Endothelial cell of umbilical vein (primary cell): ENCODE measurements around the gene EGR4. TPM values are rescaled to one million over a fixed set of nuclear protein-coding genes. Genes with fewer than 3 reads are reported as not detected.
A peak's percentile ranks its signal among the peaks of the same experiment; 100 is the strongest.

Experiments
- BruUV-seq: library from RNA; stranded (reverse); fragments of 400-500 nt; replicated peaks from 2 replicates; lab custom pipeline; 2021; lab: Mats Ljungman, UMichigan
- CTCF ChIA-PET: fragments of 300-600, 350-600 bp; sonication (Branson Sonifier 250); formaldehyde crosslinking; loops from one replicate; lab custom pipeline; 2021; ENCODE audit warnings: antibody characterized with exemption, inconsistent platforms; lab: Charles Lee
- POLR2A ChIA-PET: fragments of 300-600, 350-600 bp; sonication (Branson Sonifier 250); formaldehyde crosslinking; loops from one replicate; lab custom pipeline; 2021; ENCODE audit warnings: antibody characterized with exemption, inconsistent platforms; lab: Charles Lee
- DNase-seq: peaks from one replicate; pipeline ENCODE4 v3.0.0-alpha.2; 2011; ENCODE audit warnings: low read depth, low spot score
- FAIRE-seq: peaks from 2 replicates; lab custom pipeline; 2011; peaks lifted over from hg19 to GRCh38; lab: Jason Lieb, UNC
- H2AFZ ChIP-seq: 2 replicates; pipeline ENCODE4 v1.6.0; 2012; ENCODE audit warnings: low read depth, low read length, control low read depth, inconsistent platforms
- H3K27ac ChIP-seq: 2 replicates; pipeline ENCODE4 v1.5.1; 2011; ENCODE audit warnings: low read depth, mild to moderate bottlenecking, control low read depth, low read length, moderate library complexity; ENCODE audit not compliant: insufficient read depth
- H3K27me3 ChIP-seq, 2 experiments: 2 replicates each; pipeline versions ENCODE4 v1.6.0 to v1.6.1; 2011; ENCODE audit warnings: low read length in 2 of 2, mixed read lengths in 1 of 2; ENCODE audit not compliant: control insufficient read depth in 2 of 2, insufficient read depth in 2 of 2
- H3K36me3 ChIP-seq, 2 experiments: 2 replicates in 1 of 2; 3 replicates in 1 of 2; pipeline ENCODE4 v1.5.1; 2011; ENCODE audit warnings: low read length in 2 of 2, mild to moderate bottlenecking in 1 of 2, moderate library complexity in 1 of 2; ENCODE audit not compliant: control insufficient read depth in 2 of 2, insufficient read depth in 2 of 2; ENCODE audit errors: extremely low read depth in 1 of 2
- H3K4me1 ChIP-seq: 3 replicates; pipeline ENCODE4 v1.5.1; 2011; ENCODE audit warnings: mild to moderate bottlenecking, low read length; ENCODE audit not compliant: control insufficient read depth, insufficient read depth; ENCODE audit errors: extremely low read depth
- H3K4me2 ChIP-seq: 2 replicates; pipeline ENCODE4 v1.6.1; 2011; ENCODE audit warnings: low read length, control low read depth, mixed read lengths; ENCODE audit not compliant: insufficient read depth
- H3K4me3 ChIP-seq, 3 experiments: fragments of 200-600 bp in 1 of 3; sonication (generic), shearing (Covaris generic) in 1 of 3; replicated peaks in 1 of 3; 2 replicates each; pipeline ENCODE4 v1.5.1; 2011 to 2016; ENCODE audit warnings: control low read depth in 3 of 3, low read length in 3 of 3, mild to moderate bottlenecking in 2 of 3, inconsistent platforms in 1 of 3, low read depth in 1 of 3, moderate library complexity in 1 of 3; ENCODE audit not compliant: insufficient read depth in 1 of 3
- H3K79me2 ChIP-seq: 2 replicates; pipeline ENCODE4 v1.6.0; 2012; ENCODE audit warnings: low read length, inconsistent platforms; ENCODE audit not compliant: control insufficient read depth, insufficient read depth
- H3K9ac ChIP-seq: replicated peaks from 2 replicates; pipeline ENCODE3; 2011; ENCODE audit warnings: low read length, control low read depth; ENCODE audit not compliant: insufficient read depth; ENCODE audit errors: extremely low read depth
- H3K9me1 ChIP-seq: replicated peaks from 3 replicates; pipeline ENCODE4 v1.6.0; 2011; ENCODE audit warnings: mild to moderate bottlenecking, low read length; ENCODE audit not compliant: control insufficient read depth, insufficient read depth; ENCODE audit errors: extremely low read depth
- H3K9me3 ChIP-seq: replicated peaks from 2 replicates; pipeline ENCODE4 v1.5.1; 2012; ENCODE audit warnings: low read length, inconsistent platforms; ENCODE audit not compliant: control insufficient read depth, insufficient read depth
- H4K20me1 ChIP-seq: replicated peaks from 2 replicates; pipeline ENCODE3; 2011; ENCODE audit warnings: mild to moderate bottlenecking, low read length; ENCODE audit not compliant: control insufficient read depth, insufficient read depth; ENCODE audit errors: extremely low read depth
- CTCF ChIP-seq, 2 donors: IDR thresholded peaks; 1 replicate in 1 of 2; 2 replicates in 1 of 2; pipeline ENCODE4 v1.5.1; 2011; ENCODE audit warnings: low read length in 2 of 2, mild to moderate bottlenecking in 2 of 2, moderate library complexity in 2 of 2, control low read depth in 1 of 2, inconsistent platforms in 1 of 2, low read depth in 1 of 2; ENCODE audit not compliant: insufficient read depth in 1 of 2; ENCODE audit errors: extremely low read depth in 1 of 2
- EZH2 ChIP-seq: IDR thresholded peaks from 2 replicates; pipeline ENCODE4 v1.6.1; 2012; ENCODE audit warnings: borderline replicate concordance, low read depth, mild to moderate bottlenecking, moderate library complexity, low read length, inconsistent platforms; ENCODE audit not compliant: severe bottlenecking
- FOS ChIP-seq: IDR thresholded peaks from 2 replicates; pipeline ENCODE4 v1.6.1; 2011; ENCODE audit warnings: mild to moderate bottlenecking, low read length, moderate library complexity, borderline replicate concordance; ENCODE audit not compliant: insufficient read depth
- JUN ChIP-seq: IDR thresholded peaks from 2 replicates; pipeline ENCODE4 v1.6.1; 2011; ENCODE audit warnings: borderline replicate concordance, low read depth; ENCODE audit not compliant: insufficient read length, insufficient read depth
- MYC ChIP-seq: IDR thresholded peaks from one replicate; pipeline ENCODE4 v1.6.1; 2011; ENCODE audit warnings: mild to moderate bottlenecking, low read depth, low read length
- POLR2A ChIP-seq: IDR thresholded peaks from 2 replicates; pipeline ENCODE4 v1.6.1; 2012; ENCODE audit warnings: low read depth, mild to moderate bottlenecking, control low read depth, low read length
- dilution Hi-C: fragments of 300-500 bp; cut with MboI; formaldehyde crosslinking; loops from one replicate; pipeline ENCODE4 v1.15.0; 2019; ENCODE audit warnings: low sequenced_read_pairs; ENCODE audit not compliant: extremely low pct_ligation_motif_present
- intact Hi-C: fragments of 100-400 bp; cut with micrococcal nuclease; formaldehyde crosslinking; loops from one replicate; pipeline ENCODE4 v1.10.0; 2022
- polyA plus RNA-seq, 4 experiments: library from polyadenylated mRNA; depleted of rRNA in 3 of 4; stranded (reverse) in 3 of 4; unstranded in 1 of 4; fragments of >200 nt; gene quantifications; 2 replicates each; pipeline versions ENCODE4 v1.2.1 to v1.2.3, GENCODE V29; 2011 to 2012; ENCODE audit warnings: missing spikeins in 1 of 4
- total RNA-seq: library from RNA; stranded (reverse); gene quantifications from 2 replicates; pipeline ENCODE4 v1.2.3, GENCODE V29; 2021

The EGR4 gene
- total and polyA plus RNA-seq, 2 donors (not counting 3 experiments of a cell fraction or from before 2014, with no cell fraction given) = not detected

DNA sequence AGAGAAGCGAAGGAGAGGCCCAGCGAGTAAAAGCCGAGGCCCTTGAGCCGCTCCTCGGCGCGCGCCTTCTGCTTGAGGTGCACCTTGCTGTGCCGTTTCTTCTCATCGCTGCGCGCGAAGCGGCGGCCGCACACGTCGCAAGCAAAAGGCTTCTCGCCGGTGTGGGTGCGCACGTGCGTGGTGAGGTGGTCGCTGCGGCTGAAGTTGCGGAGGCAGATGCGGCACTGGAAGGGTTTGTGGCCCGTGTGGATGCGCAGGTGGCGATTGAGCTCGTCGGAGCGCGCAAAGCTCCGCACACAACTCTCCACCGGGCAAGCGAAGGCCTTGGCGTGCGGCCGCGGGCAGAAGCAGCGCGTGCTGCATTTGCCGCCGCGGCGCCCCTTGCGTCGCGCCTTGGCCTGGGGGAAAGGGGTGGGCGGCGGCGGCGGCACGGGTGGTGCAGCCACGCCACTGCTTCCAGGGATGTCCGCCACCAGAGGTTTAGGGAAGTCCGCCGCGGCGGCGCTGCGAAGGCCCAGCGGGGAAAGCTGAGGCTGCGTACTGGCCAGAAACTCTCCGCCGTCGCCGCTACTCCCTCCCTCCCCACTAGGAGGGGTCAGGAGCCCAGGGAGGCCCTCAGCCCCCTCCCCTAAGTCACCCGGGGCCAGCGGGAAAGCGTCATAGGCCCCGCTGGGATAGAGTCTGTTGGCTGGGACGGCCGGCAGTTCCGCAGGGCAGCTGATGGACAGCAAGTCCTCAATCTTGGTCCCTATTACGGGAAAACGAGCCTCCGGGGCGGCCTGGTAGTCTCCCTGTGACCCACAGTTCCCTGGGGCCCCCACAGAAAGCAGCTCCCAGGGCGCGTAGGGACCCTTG is 1.7 kb downstream of the EGR4 start:
- TF ChIP-seq FOS = no peak
- peak; percentile 88 for TF ChIP-seq EZH2
- TF ChIP-seq JUN = no peak
- TF ChIP-seq POLR2A = no peak
- peak in 1 of 2 donors; percentile 12 for TF ChIP-seq CTCF (IDR thresholded peaks at IDR 0.05; ENCODE audit: extremely low read depth in 1 of 2, insufficient read depth in 1 of 2, low read depth in 1 of 2, low read length in 2 of 2)
- TF ChIP-seq MYC = no peak
- CTCF ChIA-PET = interaction anchor here (0.6 to 2.4 kb wide), 5 partner anchors 9 to 398 kb away, joined by 3 to 8 read pairs (median 6); no protein-coding TSS in a partner anchor
- Histone ChIP-seq H3K4me2 (peak overlapping the region; percentile 35), H3K79me2 (no peaks in the 10 kb centered on the region), H3K9ac (no peak overlapping the region), H2AFZ (no peak overlapping the region), H3K4me3 (no peak overlapping the region), H3K4me1 (no peaks in the 10 kb centered on the region), H3K9me3 (no peaks in the 10 kb centered on the region), H3K9me1 (no peaks in the 10 kb centered on the region), H3K27me3 (peaks cover 49 to 86% of the 10 kb centered on the region in 2 experiments), H4K20me1 (no peaks in the 10 kb centered on the region), H3K36me3 (no peaks in the 10 kb centered on the region), H3K27ac (no peak overlapping the region)
- no peak for DNase-seq
- FAIRE-seq = no peak
- POLR2A ChIA-PET = no interaction called here
- BruUV-seq = no TSS peak
- dilution Hi-C loops = no loop called here
- intact Hi-C loops = no loop called here
